Fibroblast of mammary gland (primary cell): ENCODE data around the gene PHACTR2.
"Not testable (repeated sequence)": the region's sequence is repeated elsewhere in the genome, so short reads cannot be mapped to it uniquely, and the experiment has no call there.

Source experiments
- DNase-seq: peaks from one replicate; pipeline ENCODE4 v3.0.0-alpha.2; 2010; ENCODE audit warnings: low read depth
- H3K4me3 ChIP-seq: 2 replicates; pipeline ENCODE4 v1.5.1; 2011; ENCODE audit warnings: low read depth, mild to moderate bottlenecking, low read length, moderate library complexity; ENCODE audit not compliant: control insufficient read depth
- CTCF ChIP-seq: conservative IDR thresholded peaks from 2 replicates; pipeline ENCODE4 v1.5.1; 2011; ENCODE audit warnings: low read depth, low read length, inconsistent platforms; ENCODE audit not compliant: control insufficient read depth, insufficient read depth

PHACTR2 gene

GRCh38 chr6:143677891-143678791 lies at the start of gene PHACTR2:
TSS of gene PHACTR2 (plus strand) at chr6:143677965. CDS start at chr6:143678164, 199 bp downstream.
- H3K4me3 ChIP-seq: peak within 1 kb of the TSS; percentile 71
- TF ChIP-seq CTCF: no peak
- DNase-seq: peak; percentile 81

- no peak for TF ChIP-seq CTCF
- H3K4me3 ChIP-seq: no peak overlapping the region
- DNase-seq: peak; percentile 56
Observed at GRCh38 chr6:143629104-143630080, 48.4 kb upstream of the PHACTR2 start.

- DNase-seq, H3K4me3 ChIP-seq: not testable (repeated sequence)
Observed at GRCh38 chr6:143631196-143631595, 46.6 kb upstream of the PHACTR2 start.

GRCh38 chr6:143632894-143633293 lies 44.9 kb upstream of the PHACTR2 start:
- no peak for TF ChIP-seq CTCF
- DNase-seq: no peak
- H3K4me3 ChIP-seq: no peak overlapping the region

- no peak for TF ChIP-seq CTCF
- no peak overlapping the region for H3K4me3 ChIP-seq
- DNase-seq: peak; percentile 19
Observed at GRCh38 chr6:143634486-143634885, 43.3 kb upstream of the PHACTR2 start.

GRCh38 chr6:143637691-143638090 lies 40.1 kb upstream of the PHACTR2 start:
- H3K4me3 ChIP-seq: no peak overlapping the region
- DNase-seq: no peak
- TF ChIP-seq CTCF: no peak
